GM21529 (cell line): ENCODE data around the gene CLCN4.
A peak's percentile ranks its signal among the peaks of the same experiment; 100 is the strongest.

Experiments used
- ATAC-seq: cut with Tn5 transposase; IDR thresholded peaks from one replicate; pipeline ENCODE4 v1.9.1; 2021; ENCODE audit not compliant: unreplicated experiment

CLCN4 gene

DNA sequence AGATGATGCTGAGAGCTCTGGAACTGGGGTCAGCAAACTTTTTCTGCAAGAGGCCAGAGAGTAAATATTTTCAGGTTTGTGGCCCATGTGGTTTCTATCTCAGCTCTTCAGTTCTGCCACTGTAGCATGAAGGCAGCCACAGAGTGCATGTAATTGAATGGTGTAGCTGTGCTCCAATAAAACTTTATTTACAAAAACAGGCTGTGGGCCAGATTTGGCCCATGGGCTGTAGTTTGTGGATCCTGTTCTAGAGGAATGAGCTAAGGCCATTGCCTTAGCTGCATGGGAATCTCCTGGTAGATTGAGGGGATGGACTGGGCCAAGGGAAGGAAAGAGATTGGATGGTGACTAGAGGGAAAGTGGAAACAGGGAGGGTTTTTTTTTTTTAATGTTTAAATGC lies 36.8 kb downstream of the CLCN4 start:
- no peak for ATAC-seq

DNA sequence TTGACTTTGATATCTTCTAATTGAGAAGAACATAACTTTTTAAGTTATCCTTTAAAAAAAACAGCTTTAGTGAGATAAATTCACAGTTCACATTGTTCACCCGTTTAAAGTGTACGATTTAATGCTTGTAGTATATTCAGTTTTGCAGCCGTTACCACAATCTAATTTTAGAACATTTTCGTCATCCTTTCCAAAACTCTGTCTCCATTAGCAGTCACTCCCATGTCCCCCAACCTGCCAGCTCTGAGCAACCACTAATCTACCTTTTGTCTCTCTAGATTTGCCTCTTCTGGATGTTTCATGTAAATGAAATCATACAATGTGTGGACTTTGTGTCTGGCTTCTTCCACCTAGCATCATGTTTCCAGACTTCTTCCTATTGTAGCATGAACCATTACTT lies 38.6 kb downstream of the CLCN4 start:
- no peak for ATAC-seq

- no peak for ATAC-seq
These were observed 39.2 kb downstream of the CLCN4 start for GRCh38 chrX:10195947-10196346.

DNA sequence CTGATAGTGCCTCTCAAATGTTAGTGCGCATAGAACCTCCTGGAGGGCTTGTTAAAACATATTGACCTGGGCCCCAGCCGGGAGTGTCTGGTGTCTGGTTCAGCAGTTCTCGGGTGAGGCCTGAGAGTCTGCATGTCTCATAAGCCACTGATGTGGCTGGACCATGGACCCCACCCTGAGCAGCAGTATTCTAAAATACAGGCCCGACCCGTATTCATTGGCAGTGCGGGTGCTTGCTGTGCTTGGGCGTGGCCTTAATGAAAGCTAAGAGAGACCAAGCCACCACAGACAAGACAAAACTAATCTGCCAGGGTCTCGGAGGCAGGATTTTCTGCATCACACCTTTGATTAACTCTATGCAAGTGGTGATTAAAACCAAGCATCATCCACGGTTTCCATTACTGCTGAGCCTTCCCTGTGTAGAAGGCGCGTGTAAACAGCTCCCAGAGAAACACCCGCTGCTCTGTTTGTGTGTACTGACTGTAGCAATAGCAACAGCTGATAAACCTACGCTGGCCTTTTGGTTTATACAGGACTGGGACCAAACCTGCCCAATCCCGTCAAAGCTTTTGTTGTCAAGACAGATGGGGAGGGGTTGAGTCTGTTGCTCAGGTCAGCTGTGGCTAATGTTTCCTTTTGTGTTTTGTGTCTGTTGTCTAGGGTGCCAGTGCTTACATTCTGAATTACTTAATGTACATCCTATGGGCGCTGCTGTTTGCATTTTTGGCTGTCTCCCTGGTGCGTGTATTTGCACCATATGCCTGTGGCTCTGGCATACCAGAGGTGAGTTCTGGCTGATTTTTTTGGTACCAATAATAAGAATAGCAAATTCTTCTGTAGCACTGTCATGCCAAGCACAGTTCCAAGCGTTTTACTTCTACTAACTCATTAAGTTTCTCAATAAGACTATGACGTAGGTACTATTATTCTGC lies 40.8 kb downstream of the CLCN4 start:
- ATAC-seq = no peak

DNA sequence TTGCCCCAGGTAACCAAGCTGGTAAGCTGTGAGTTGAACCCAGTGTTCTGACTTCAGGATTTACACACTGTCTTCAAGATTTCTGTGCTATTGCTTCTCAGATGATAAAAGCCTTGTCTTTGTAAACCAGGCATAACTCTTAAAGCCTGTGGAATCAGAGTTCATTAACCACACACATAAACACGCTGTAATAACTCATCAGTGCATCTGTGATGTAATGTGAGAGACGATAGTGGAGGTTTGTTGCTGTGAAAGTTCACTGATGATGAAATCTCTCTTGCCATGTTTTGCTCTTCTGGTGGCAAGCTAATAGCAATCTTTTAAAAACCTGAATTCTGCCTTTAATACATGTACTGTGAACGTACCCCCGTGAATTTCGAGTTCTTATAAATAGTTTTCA lies 41.5 kb downstream of the CLCN4 start:
- no peak for ATAC-seq

DNA sequence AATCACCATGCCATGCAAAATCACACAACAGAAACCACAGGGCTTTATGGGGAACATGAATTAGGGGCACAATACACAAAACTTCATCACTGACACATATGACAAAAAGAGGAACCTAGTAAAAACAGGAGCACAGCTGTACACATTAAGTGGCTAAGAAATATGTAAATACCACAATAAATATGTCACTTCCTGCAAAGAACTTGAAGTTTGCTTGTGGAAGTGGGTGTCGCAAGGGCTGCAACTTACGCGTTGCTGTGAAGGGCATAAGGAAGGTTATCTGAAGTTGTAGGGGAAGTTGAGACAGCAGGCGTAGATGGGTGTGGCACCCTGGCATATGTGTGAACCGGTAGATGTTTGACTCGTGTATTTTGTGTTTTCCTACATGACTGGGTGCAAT lies 42.4 kb downstream of the CLCN4 start:
- ATAC-seq = peak; percentile 70

- no peak for ATAC-seq
These were observed 46.8 kb downstream of the CLCN4 start for GRCh38 chrX:10203617-10204016.

- no peak for ATAC-seq
These were observed 49.5 kb downstream of the CLCN4 start for GRCh38 chrX:10206317-10206716.

DNA sequence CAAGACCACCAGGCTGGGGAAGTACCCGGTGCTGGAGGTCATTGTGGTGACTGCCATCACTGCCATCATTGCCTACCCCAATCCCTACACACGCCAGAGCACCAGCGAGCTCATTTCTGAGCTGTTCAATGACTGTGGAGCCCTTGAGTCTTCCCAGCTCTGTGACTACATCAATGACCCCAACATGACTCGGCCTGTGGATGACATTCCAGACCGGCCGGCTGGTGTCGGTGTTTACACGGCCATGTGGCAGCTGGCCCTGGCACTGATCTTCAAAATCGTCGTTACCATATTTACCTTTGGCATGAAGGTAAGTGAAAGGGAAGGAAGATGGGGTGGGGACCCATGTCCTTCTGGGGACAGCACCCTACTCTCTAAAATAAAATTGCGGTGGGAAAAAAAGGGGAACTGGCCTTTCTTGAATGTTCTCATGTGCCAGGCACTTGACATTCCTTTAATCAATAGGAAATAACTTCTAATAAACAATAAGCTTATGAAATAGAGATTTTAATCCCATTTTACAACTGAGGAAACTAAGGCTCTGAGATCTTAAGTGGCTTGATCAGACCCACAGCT lies 51.6 kb downstream of the CLCN4 start:
- ATAC-seq = no peak

GRCh38 chrX:10208953-10209352 lies 52.2 kb downstream of the CLCN4 start:
- no peak for ATAC-seq

- no peak for ATAC-seq
These were observed 55.6 kb downstream of the CLCN4 start for GRCh38 chrX:10212395-10212794.

- ATAC-seq = no peak
These were observed 56.9 kb downstream of the CLCN4 start for GRCh38 chrX:10213716-10214115.

- ATAC-seq = no peak
These were observed 59.4 kb downstream of the CLCN4 start for GRCh38 chrX:10216208-10216607.

DNA sequence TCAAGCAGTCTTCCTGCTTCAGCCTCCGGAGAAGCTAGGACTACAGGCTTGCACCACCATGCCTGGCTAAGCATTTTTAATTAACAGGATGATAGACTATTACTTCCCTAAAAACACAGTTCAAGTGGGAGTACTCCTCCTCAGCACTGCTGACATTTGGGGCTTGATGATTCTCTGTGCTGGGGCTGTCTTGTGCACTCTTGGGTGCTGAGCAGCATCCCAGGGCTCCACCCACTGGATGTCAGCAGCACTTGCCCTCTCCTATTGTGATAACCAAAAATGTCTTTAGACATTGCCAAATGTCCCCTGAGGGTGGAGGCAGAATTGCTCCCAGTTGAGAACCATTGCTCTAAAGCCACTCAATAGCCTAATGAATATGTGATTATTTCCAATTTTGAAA lies 60.4 kb downstream of the CLCN4 start:
- ATAC-seq = no peak

DNA sequence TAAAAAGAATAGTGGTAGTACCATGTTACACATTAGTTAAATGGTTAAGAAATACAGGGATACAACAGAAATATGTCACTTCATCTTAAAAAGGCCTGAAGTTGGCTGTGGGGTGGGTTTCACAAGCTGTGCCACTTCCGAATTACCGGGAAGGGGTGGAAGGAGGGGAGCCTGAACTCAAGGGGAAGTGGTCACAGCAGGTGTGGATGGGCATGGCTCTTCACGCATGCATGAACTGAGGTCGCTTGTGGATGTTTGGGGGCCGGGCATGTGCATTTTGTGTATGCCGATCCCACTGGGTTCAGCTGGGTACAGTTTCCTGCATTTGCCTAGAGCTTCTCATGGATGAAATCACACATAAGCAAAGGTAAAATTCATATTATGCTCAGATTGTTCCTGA lies 64.9 kb downstream of the CLCN4 start:
- no peak for ATAC-seq

DNA sequence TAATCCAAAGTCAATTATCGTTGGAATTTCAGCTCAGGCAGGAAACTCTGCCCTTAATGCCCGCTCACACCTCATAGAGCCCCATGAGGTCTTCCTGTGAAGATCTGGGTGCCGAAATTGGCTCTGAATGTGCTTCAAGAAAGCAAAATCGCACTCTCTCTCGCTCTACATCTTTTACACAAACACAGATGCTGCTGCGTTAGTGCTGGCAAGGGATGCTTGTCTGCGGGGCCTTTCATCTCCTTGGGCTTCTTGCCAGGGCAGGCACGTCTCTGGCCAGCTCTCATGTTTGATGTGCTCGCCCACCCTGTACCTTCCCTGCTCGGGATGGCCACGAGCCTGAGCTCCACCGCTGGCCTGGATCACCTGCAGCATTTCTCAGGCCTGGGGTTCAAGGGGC lies 66.5 kb downstream of the CLCN4 start:
- no peak for ATAC-seq

- no peak for ATAC-seq
These were observed 67.0 kb downstream of the CLCN4 start for GRCh38 chrX:10223781-10224180.

DNA sequence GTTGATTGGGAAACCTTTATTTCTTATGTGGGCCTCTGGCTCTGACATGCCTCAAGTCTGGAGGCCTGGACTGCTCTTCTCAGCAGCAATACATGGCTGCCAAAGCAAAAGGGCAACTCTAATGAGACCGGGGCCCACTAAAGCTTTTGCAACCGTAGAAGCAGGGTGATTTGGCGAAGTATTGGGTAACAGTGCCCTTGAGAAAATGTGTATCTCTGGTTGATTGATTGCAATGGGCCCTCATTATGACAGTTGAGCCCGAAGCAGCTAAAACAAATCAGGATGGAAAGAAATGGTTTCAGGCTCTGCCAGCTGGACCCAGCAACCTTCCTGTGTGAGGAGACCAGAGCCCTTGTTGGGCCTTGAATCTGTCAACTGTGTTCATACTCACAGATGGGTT lies 73.4 kb downstream of the CLCN4 start:
- no peak for ATAC-seq

DNA sequence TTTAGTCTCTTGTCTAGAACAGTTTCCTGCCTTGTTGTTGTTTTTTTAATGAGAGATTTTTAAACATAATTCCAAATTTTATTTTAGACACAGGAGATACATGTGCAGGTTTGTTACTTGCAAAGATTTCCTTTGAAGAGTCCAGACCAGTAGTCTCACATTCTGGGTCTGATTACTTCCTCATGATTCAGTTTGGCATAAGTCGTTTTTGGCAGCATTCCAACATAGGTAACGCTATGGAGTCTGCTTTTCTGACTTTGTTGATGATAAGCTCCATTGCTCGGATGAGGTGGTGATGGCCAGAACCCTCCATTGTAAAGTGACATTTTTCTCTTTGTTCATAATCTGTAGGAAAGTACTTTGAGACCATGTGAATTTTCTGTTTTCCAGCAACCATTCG lies 74.7 kb downstream of the CLCN4 start:
- ATAC-seq = no peak

- no peak for ATAC-seq
These were observed 76.4 kb downstream of the CLCN4 start for GRCh38 chrX:10233173-10233572.

DNA sequence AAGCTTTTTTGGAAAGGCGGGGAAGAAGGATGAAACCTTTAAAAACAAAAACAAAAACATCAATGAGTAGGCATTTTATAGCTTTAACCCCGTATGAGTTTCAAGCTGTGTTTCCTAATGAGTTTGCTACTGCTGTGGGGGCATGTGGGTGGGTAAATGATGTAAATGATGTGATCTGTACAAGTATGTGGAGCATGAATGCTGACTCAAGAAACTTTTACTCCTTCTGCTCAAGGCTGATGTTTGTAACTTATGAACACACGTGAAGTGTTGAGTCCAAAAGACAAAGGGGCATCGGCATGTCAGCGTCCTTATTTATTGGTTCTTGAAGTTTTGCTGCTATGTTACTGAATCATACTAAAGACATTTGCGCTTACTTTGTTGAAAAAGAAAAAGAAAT lies 76.9 kb downstream of the CLCN4 start:
- ATAC-seq = no peak

GRCh38 chrX:10235851-10236250 lies 79.1 kb downstream of the CLCN4 start:
- ATAC-seq = no peak

GRCh38 chrX:10237241-10237640 lies 80.5 kb downstream of the CLCN4 start:
- no peak for ATAC-seq
